Gastroesophageal sphincter (tissue), 4 donors: ENCODE measurements around the gene KIRREL1. TPM values are rescaled to one million over a fixed set of nuclear protein-coding genes. Genes with fewer than 3 reads are reported as not detected.
A peak's percentile ranks its signal among the peaks of the same experiment; 100 is the strongest.

Experiments used
- ATAC-seq: fragments of 150-250 bp; one replicate; pipeline ENCODE4 v1.9.1; 2016; ENCODE audit warnings: mild to moderate bottlenecking, moderate library complexity
- H3K27ac ChIP-seq, 4 donors: fragments of 200-600 bp; sonication (generic) in 3 of 4; 1 replicate in 3 of 4; 2 replicates in 1 of 4; pipeline ENCODE4 v1.5.1; 2016 to 2019
- H3K27me3 ChIP-seq: fragments of 200-600 bp; sonication (generic); one replicate; pipeline ENCODE4 v1.5.1; 2019
- H3K36me3 ChIP-seq, 2 donors: fragments of 200-600 bp; sonication (generic); one replicate each; pipeline ENCODE4 v1.5.1; 2019; ENCODE audit warnings: control low read depth in 1 of 2
- H3K4me1 ChIP-seq, 3 donors: fragments of 200-600 bp; sonication (generic); 1 replicate in 2 of 3; 2 replicates in 1 of 3; pipeline ENCODE4 v1.5.1; 2016 to 2019; ENCODE audit warnings: control low read depth in 2 of 3
- H3K4me3 ChIP-seq, 2 donors: fragments of 200-600 bp; sonication (generic); one replicate each; pipeline ENCODE4 v1.5.1; 2019; ENCODE audit warnings: mild to moderate bottlenecking in 1 of 2, moderate library complexity in 1 of 2
- H3K9me3 ChIP-seq, 3 donors: fragments of 200-600 bp; sonication (generic); one replicate each; pipeline ENCODE4 v1.5.1; 2017 to 2019; ENCODE audit warnings: control low read depth in 2 of 3
- CTCF ChIP-seq, 4 experiments: fragments of 200-600 bp in 2 of 4; fragments of 450-650 bp in 2 of 4; sonication (generic) in 1 of 4; IDR thresholded peaks; one replicate each; pipeline ENCODE4 v1.5.1; 2017 to 2019; ENCODE audit warnings: antibody characterized with exemption in 4 of 4, mild to moderate bottlenecking in 2 of 4, moderate library complexity in 2 of 4
- EP300 ChIP-seq: sonication (generic); formaldehyde crosslinking; IDR thresholded peaks from one replicate; pipeline ENCODE4 v1.6.1; 2017; ENCODE audit warnings: antibody characterized with exemption, mild to moderate bottlenecking
- POLR2A ChIP-seq, 2 donors: fragments of 450-650 bp; IDR thresholded peaks; one replicate each; pipeline ENCODE4 v1.6.1; 2017; ENCODE audit warnings: antibody characterized with exemption in 2 of 2, mild to moderate bottlenecking in 2 of 2, moderate library complexity in 1 of 2
- POLR2AphosphoS5 ChIP-seq: sonication (generic); formaldehyde crosslinking; IDR thresholded peaks from one replicate; pipeline ENCODE4 v1.6.1; 2017; ENCODE audit warnings: antibody characterized with exemption
- WGBS, 2 donors: methylation state at CpG; one replicate each; pipeline ENCODE4 v1.1.5; 2018; ENCODE audit warnings: low coverage in 1 of 2; 5-methylcytosine and 5-hydroxymethylcytosine counted together
- total RNA-seq, 4 donors: library from RNA; depleted of rRNA; stranded (reverse); fragments of >200 nt; gene quantifications; one replicate each; pipeline ENCODE4 v1.1.0, GENCODE V29; 2016

The KIRREL1 gene
- total RNA-seq, 4 donors from 2014 or later: 43.1 to 73.1 (median 48.1) TPM

GRCh38 chr1:157959750-157960149, 33.7 kb upstream of the KIRREL1 start:
- H3K4me3 ChIP-seq: no peak overlapping the region
- H3K27me3 ChIP-seq: peaks cover 48% of the 10 kb centered on the region
- peaks cover 0 to 7% (median 0%) of the 10 kb centered on the region in 3 donors for H3K4me1 ChIP-seq
- H3K36me3 ChIP-seq: no peaks in the 10 kb centered on the region
- no peak for TF ChIP-seq EP300
- no peak for TF ChIP-seq CTCF (IDR thresholded peaks at IDR 0.05)
- no peak for TF ChIP-seq POLR2AphosphoS5
- no peak for TF ChIP-seq POLR2A (IDR thresholded peaks at IDR 0.05)
- WGBS, 2 donors: 98 to 100% methylated on average over 1 to 5 of the region's 5 CpGs
- ATAC-seq: no peak
- no peaks in the 10 kb centered on the region for H3K9me3 ChIP-seq
- no peak overlapping the region for H3K27ac ChIP-seq

GRCh38 chr1:157960773-157961172, 32.7 kb upstream of the KIRREL1 start:
- H3K36me3 ChIP-seq: no peaks in the 10 kb centered on the region
- H3K9me3 ChIP-seq: no peaks in the 10 kb centered on the region
- H3K4me3 ChIP-seq: no peak overlapping the region
- 20 to 80% methylated on average over 1 to 2 of the region's 2 CpGs for WGBS, 2 donors
- H3K4me1 ChIP-seq: peaks cover 0 to 7% (median 0%) of the 10 kb centered on the region in 3 donors
- no peak for ATAC-seq
- no peak overlapping the region for H3K27ac ChIP-seq
- TF ChIP-seq POLR2AphosphoS5 (no peak), CTCF (IDR thresholded peaks at IDR 0.05) (no peak), EP300 (no peak), POLR2A (IDR thresholded peaks at IDR 0.05) (no peak)
- peaks cover 48% of the 10 kb centered on the region for H3K27me3 ChIP-seq

GRCh38 chr1:157961805-157962762, 31.4 kb upstream of the KIRREL1 start:
- peaks cover 0 to under 1% (median 0%) of the 10 kb centered on the region in 3 donors for H3K9me3 ChIP-seq
- no peak overlapping the region for H3K27ac ChIP-seq
- no peaks in the 10 kb centered on the region for H3K36me3 ChIP-seq
- no peak for ATAC-seq
- TF ChIP-seq EP300 (no peak), POLR2AphosphoS5 (no peak), POLR2A (IDR thresholded peaks at IDR 0.05) (no peak), CTCF (IDR thresholded peaks at IDR 0.05) (no peak)
- no peak overlapping the region for H3K4me3 ChIP-seq
- 42 to 44% methylated on average over 7 to 11 of the region's 11 CpGs for WGBS, 2 donors
- H3K27me3 ChIP-seq: peaks cover 42% of the 10 kb centered on the region
- peaks cover 0 to 7% (median 0%) of the 10 kb centered on the region in 3 donors for H3K4me1 ChIP-seq

- no peak overlapping the region for H3K4me3 ChIP-seq
- peaks cover 0 to 7% (median 0%) of the 10 kb centered on the region in 3 donors for H3K9me3 ChIP-seq
- WGBS, 2 donors: 14% methylated on average over 5 of the region's 5 CpGs; no CpG with 5 or more reads in 1 of the 2 donors
- no peaks in the 10 kb centered on the region for H3K36me3 ChIP-seq
- ATAC-seq: peak; percentile 80
- no peak for TF ChIP-seq EP300
- TF ChIP-seq CTCF (IDR thresholded peaks at IDR 0.05): peak; percentile 87 to 93 (median 90)
- no peak for TF ChIP-seq POLR2AphosphoS5
- no peak for TF ChIP-seq POLR2A (IDR thresholded peaks at IDR 0.05)
- peaks cover 34% of the 10 kb centered on the region for H3K27me3 ChIP-seq
- H3K4me1 ChIP-seq: peaks cover 0 to 11% (median 3%) of the 10 kb centered on the region in 3 donors
- H3K27ac ChIP-seq: no peak overlapping the region
Measured at GRCh38 chr1:157963713-157964112, 29.7 kb upstream of the KIRREL1 start.
